HG03457 (cell line): ENCODE data around the gene PEX11A.
"Not testable (repeated sequence)": the region's sequence is repeated elsewhere in the genome, so short reads cannot be mapped to it uniquely, and the experiment has no call there.

ENCODE experiments used
- ATAC-seq: cut with Tn5 transposase; IDR thresholded peaks from one replicate; pipeline ENCODE4 v1.9.1; 2021; ENCODE audit warnings: moderate number of reproducible peaks; ENCODE audit not compliant: unreplicated experiment

The PEX11A gene, protein sequence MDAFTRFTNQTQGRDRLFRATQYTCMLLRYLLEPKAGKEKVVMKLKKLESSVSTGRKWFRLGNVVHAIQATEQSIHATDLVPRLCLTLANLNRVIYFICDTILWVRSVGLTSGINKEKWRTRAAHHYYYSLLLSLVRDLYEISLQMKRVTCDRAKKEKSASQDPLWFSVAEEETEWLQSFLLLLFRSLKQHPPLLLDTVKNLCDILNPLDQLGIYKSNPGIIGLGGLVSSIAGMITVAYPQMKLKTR

DNA sequence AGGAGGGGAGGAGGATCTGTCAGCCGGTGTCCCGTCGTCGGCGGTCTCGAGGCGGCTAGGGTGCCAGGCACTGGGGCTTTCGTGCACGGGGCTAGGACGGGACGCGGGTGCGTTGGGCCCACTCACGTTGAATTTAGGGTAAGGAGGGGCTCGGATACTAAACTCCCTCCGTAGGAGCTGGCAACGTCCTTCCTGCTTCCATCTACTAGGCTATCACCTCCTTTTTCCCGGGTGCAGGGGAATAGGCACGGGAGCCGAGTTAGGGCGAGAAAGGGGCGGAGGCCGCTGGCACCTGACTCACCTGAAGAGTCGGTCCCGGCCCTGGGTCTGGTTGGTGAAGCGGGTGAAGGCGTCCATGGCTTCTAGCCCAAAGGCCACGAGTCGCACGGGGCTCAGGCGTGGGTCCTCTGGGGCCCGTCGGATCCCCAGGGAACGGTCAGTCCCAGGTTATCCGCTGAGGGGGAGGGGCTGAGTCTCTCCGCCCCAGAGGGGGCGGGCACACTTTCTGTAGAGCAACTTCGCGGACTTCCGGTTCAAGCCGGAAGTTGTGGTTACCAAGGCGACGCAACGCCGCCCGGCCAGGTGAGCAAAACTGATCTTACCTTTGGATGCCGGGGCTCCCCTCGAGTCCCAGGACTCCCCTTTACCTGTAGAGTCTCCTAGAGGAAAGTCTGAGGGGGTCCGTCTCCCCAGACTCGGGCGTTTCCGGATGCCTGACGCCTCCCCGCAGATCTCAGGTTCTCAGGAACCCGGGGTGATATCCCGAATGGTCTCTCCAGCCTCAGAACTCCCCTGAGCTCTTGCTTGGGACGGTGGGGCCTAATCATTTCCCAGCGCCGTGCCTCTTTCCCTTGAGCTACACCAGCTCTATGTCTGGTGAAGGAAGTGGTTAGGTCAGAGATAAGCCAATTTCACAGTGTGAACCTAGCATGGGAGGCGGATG is at the start of gene PEX11A, which contains the start of gene WDR93:
Gene PEX11A, minus strand, starts transcription at position 479 of the 943 bp plus-strand sequence. Its CDS starts 122 bp downstream, at position 357.
Gene WDR93, plus strand, starts transcription at position 536 of the 943 bp plus-strand sequence. CDS start 10,936 bp downstream, outside the sequence.
- ATAC-seq = peak; percentile 73

- no peak for ATAC-seq
Measured at GRCh38 chr15:89740137-89740536, 49.6 kb upstream of the PEX11A start.

DNA sequence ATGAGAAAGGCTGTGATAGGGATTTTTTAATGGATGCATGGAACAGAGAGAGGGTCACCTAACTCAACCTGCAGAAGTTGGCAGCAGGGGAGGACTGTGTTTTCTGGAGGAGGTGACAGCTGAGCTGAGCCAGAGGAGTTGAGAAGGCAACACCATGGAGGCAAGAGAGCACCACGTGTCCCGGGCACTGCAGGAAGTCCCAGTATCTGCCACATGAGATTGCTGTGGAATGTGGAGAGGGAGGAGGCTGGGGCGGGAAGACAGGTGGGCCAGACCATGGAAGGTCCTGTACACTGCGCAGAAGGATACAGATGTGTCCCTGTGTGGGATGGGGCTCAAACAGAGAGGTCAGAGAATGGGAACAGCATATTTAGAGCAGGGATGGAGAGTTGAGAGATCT is 45.2 kb upstream of the PEX11A start:
- no peak for ATAC-seq

- no peak for ATAC-seq
Measured at GRCh38 chr15:89732451-89733172, 42.1 kb upstream of the PEX11A start.

GRCh38 chr15:89731275-89731674 is 40.7 kb upstream of the PEX11A start:
- ATAC-seq = no peak

- ATAC-seq = no peak
Measured at GRCh38 chr15:89728254-89728653, 37.7 kb upstream of the PEX11A start.

GRCh38 chr15:89725064-89725463 is 34.5 kb upstream of the PEX11A start:
- no peak for ATAC-seq

DNA sequence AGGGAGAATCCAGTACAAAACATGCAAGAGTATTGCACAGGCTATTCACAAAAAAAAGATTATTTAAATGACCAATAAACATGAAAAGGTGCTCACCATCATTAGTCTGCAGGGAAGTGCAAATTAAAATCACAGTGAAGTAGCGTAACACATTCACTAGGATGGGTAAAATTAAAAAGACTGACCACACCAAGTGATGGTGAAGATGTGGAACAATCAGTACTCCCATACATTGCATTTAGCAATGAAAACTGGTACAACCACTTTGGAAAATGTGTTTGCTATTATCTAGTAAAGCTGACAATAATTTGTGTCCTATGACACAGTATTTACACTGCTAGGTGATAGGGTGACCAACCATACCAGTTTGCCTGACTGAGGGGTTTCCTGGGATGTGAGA is 34.1 kb upstream of the PEX11A start:
- ATAC-seq = no peak

GRCh38 chr15:89723031-89723430 is 32.5 kb upstream of the PEX11A start:
- no peak for ATAC-seq

DNA sequence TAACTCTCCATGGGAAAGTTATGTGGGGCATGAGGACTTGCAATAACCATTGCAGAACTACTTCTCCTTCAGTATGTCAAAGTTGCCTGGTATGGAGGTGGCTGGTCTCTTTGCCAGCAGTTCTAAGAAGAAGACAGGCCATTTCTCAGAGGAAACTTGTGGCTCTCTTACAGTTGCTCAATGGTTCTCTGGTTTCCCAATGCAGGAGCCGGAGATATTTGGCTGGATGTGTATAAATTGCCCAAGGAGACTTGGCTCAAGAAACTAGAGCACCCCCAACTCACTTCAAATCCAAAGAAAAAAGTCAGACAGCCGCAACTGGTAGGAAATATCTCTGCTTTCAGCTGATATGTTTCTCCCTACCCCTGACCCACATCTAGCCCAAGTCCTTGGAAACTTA is 24.2 kb upstream of the PEX11A start:
- ATAC-seq = no peak

DNA sequence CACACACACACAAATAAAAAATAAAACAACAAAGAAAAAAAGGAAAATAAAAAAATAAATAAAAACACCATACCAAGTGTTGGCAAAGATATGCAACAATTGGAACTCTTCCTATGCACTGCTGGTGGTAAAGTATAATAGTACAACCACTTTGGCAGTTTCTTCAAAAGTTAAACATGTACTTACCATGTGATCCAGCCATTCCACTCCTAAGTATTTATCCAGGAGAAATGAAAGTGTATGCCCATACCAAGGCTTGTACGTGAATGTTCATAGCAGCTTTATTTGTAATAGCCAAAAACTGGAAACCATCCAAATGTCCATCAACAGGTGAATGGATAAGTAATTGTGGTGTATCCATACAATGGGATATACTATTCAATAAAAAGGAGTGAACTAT is 17.0 kb upstream of the PEX11A start:
- no peak for ATAC-seq

GRCh38 chr15:89704411-89704810 is 13.9 kb upstream of the PEX11A start:
- no peak for ATAC-seq

DNA sequence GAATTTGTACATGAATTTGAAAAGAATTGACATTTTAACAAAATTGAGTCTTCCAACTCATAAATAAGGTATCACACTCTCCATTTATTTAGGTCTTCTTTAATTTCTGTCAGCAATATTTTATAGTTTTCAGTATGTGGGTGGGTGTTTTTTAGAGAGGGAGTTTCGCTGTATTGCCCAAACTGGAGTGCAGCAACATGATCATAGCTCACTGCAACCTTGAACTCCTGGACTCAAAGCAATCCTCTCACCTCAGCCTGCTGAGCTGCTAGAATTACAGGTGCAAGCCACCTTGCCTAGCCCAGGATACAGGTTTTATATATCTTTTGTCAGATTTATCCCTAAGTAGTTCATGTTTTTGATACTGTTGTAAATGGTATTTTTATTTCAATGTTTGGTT is 4.6 kb upstream of the PEX11A start:
- no peak for ATAC-seq

- no peak for ATAC-seq
Measured at GRCh38 chr15:89693696-89694095, 3.1 kb upstream of the PEX11A start.

- no peak for ATAC-seq
Measured at GRCh38 chr15:89693091-89693490, 2.5 kb upstream of the PEX11A start.

- not testable (repeated sequence) for ATAC-seq
Measured at GRCh38 chr15:89689930-89690275, 651 bp downstream of the PEX11A start.

DNA sequence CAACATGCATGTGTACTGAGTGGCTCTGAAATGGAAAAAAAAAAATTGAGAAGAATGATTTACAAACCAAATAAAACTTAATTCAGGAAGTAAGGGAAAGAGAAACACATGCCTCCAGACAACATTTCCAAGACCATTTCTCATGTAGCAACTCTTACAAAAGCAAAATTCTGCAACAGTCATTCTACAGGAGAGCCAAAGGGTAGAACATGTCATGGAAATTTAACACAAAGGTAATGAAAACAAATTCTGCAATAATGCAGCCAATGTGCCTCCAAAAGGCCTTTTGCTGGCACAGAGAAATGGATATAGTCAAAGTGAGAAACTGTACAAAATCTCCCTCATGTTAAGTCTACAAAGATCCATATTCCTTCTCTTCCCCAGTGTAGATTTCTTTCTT is 4.0 kb downstream of the PEX11A start:
- ATAC-seq = no peak

- no peak for ATAC-seq
Measured at GRCh38 chr15:89685995-89686394, 4.6 kb downstream of the PEX11A start.

DNA sequence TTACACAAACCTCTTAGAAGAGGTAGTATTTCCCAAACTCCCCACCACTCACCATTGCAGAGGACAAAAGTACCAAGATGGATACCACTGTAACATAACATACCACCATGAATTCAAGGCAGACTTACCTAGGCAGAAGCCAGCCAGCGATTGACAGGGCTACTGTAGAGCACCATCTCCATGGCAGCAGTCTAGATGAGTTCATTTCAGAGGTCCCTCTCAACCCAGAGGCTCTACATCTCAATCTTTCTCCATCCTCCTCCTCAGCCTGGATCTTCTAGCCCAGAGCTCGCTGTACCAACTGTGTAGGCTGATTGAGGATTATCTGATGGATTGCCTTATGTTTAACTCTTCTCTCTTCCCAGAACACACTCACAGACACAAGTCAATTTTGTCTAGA is 9.4 kb downstream of the PEX11A start:
- ATAC-seq = no peak

- ATAC-seq = no peak
Measured at GRCh38 chr15:89680282-89680873, 10.2 kb downstream of the PEX11A start.

DNA sequence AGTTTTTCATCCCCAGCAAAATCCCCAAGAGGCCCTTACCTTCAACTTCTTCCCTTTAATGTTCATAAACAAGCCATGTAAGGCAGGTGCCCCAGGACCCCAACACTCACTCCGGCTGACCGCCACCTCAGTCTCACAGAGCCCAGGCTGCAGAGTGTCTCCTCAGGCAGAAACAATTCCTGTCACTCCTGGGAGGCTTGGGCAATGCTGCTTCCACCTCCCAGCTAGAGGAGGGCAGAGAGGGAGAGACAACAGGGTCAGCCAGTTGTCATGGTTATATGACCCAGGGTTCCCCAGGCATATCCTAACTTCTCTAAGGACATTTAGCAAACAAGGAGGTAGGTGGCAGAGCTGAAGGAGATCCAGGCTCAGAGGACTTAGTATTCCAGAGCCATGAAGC is 11.3 kb downstream of the PEX11A start, which contains the start of gene PLIN1:
Gene PLIN1, minus strand, starts transcription at position 156 of the 400 bp plus-strand sequence. CDS start 1,878 bp downstream, outside the sequence.
- no peak for ATAC-seq
